Measurements from ENCODE around the gene TBX4. TPM values are rescaled to one million over a fixed set of nuclear protein-coding genes. Genes with fewer than 3 reads are reported as not detected.

The TBX4 gene
- total RNA-seq, 2 donors from 2014 or later, result not detected

DNA sequence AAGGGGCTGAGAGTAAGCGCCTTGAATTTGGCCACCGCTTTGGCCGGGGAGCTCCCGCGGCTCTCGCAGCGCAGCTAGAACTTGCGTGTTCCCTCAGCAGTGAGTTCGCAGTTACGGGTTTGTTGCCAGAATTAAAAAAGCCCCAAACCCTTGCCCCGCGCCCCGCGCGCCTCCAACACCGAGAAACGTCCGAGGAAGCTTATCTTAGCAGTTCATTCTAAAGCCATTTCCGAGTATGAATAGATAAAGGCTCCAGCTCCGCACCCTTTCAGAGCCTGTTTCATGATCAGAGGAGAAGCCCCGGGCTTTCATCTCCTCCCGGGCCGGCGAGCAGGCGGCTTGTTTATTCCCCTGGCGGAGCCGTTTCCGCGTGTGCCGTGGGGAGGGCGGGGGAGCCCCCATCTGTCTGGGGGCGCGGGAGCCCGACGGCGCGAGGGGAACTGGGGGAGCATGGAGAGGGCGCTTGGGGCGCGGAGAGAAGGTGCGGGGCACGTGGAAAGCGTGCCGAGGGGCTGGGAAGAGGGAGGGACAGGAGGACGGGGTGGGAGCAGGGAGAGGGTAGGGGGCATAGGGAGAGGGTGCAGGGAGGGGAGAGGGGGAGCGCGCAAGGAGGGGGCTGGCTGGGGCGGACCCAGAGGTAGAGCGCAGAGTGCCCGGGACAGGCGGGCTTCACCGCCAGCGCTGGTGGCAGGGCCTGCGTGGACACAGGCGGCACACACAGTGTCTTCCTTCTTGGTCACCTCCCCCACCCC is 9.9 kb downstream of the TBX4 start:
- DNase-seq, result peak; percentile 82
- Mint-ChIP-seq H3K27me3 (ENCODE audit: insufficient read depth) (peaks cover 95% of the 10 kb centered on the region), H3K4me3 (peak overlapping the region; percentile 46)

DNA sequence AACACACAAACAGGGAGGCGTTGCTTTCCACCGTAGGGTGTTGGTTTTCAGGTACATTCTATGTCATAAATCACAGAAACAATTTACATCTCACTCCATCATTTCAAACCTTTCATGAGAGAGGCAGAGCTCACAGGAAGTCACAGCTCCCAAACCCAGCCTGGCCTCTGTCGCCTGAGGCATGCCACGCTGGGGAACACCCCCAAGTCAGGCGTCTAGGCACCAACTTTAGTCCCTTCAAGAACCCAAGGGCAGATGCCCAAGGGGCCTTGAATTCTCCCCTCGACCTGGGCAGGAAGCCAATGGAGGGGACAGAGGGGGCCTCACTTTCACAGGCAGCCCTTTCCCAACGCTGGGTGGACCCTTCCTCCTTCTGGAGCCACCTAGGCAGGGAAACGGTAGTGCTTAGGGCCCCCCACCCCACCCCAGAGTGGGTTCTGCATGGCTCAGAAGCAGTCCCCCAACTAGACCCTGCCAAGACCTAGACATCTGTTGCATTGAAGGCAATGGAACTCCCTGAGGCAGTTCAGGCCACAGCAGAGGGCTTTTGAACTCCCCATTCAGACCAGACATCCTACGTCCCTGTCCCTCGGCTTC is 10.6 kb downstream of the TBX4 start:
- Mint-ChIP-seq H3K9me3 (no peaks in the 10 kb centered on the region), H3K27me3 (ENCODE audit: insufficient read depth) (peaks cover 90% of the 10 kb centered on the region), H3K4me1 (peaks cover 40% of the 10 kb centered on the region), H3K27ac (no peak overlapping the region), H3K36me3 (ENCODE audit: low read depth) (no peaks in the 10 kb centered on the region), H3K4me3 (peak overlapping the region; percentile 46)
- TF ChIP-seq, protein P1, sequence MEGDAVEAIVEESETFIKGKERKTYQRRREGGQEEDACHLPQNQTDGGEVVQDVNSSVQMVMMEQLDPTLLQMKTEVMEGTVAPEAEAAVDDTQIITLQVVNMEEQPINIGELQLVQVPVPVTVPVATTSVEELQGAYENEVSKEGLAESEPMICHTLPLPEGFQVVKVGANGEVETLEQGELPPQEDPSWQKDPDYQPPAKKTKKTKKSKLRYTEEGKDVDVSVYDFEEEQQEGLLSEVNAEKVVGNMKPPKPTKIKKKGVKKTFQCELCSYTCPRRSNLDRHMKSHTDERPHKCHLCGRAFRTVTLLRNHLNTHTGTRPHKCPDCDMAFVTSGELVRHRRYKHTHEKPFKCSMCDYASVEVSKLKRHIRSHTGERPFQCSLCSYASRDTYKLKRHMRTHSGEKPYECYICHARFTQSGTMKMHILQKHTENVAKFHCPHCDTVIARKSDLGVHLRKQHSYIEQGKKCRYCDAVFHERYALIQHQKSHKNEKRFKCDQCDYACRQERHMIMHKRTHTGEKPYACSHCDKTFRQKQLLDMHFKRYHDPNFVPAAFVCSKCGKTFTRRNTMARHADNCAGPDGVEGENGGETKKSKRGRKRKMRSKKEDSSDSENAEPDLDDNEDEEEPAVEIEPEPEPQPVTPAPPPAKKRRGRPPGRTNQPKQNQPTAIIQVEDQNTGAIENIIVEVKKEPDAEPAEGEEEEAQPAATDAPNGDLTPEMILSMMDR (conservative IDR thresholded peaks at IDR 0.05), result no peak
- Histone ChIP-seq H3K4me1 (ENCODE audit: control insufficient read depth, insufficient read depth, low read length) (peaks cover 2% of the 10 kb centered on the region), H3K4me3 (ENCODE audit: low read length) (no peak overlapping the region), H3K9me3 (ENCODE audit: control insufficient read depth, low read length) (no peaks in the 10 kb centered on the region), H3K27me3 (ENCODE audit: control insufficient read depth, insufficient read depth, low read length, poor library complexity, severe bottlenecking) (peaks cover 96% of the 10 kb centered on the region), H3K27ac (ENCODE audit: low read depth, low read length) (no peak overlapping the region), H3K9ac (ENCODE audit: extremely low read depth, low read length, poor library complexity, severe bottlenecking) (no peak overlapping the region), H3K36me3 (ENCODE audit: control insufficient read depth, insufficient read depth, low read length) (no peaks in the 10 kb centered on the region)
- 26 to 42% methylated on average over 5 to 10 of the region's 10 CpGs for WGBS, 2 experiments (ENCODE audit: insufficient coverage in 1 of 2, insufficient read length in 1 of 2)
- DNase-seq, result peak; percentile 82

More for the DNA sequence above, 9.9 kb downstream of the TBX4 start:
- peaks cover 42% of the 10 kb centered on the region for H3K4me1 Mint-ChIP-seq
- H3K36me3 ChIP-seq (ENCODE audit: control insufficient read depth, insufficient read depth, low read length), result no peaks in the 10 kb centered on the region
- peak overlapping the region; percentile 56 for H3K4me3 ChIP-seq (ENCODE audit: low read length)
- H3K27me3 ChIP-seq (ENCODE audit: control insufficient read depth, insufficient read depth, low read length, poor library complexity, severe bottlenecking), result peaks cover 100% of the 10 kb centered on the region
- TF ChIP-seq, protein P1 (conservative IDR thresholded peaks at IDR 0.05), result no peak
- no peaks in the 10 kb centered on the region for H3K9me3 ChIP-seq (ENCODE audit: control insufficient read depth, low read length)
- H3K9me3 Mint-ChIP-seq, result no peaks in the 10 kb centered on the region
- H3K9ac ChIP-seq (ENCODE audit: extremely low read depth, low read length, poor library complexity, severe bottlenecking), result no peak overlapping the region
- WGBS, 2 experiments (ENCODE audit: insufficient coverage in 1 of 2, insufficient read length in 1 of 2), result 1 to 3% methylated on average over 23 to 54 of the region's 55 CpGs
- no peaks in the 10 kb centered on the region for H3K36me3 Mint-ChIP-seq (ENCODE audit: low read depth)
- no peak overlapping the region for H3K27ac ChIP-seq (ENCODE audit: low read depth, low read length)
- no peak overlapping the region for H3K27ac Mint-ChIP-seq
- peaks cover 2% of the 10 kb centered on the region for H3K4me1 ChIP-seq (ENCODE audit: control insufficient read depth, insufficient read depth, low read length)

DNA sequence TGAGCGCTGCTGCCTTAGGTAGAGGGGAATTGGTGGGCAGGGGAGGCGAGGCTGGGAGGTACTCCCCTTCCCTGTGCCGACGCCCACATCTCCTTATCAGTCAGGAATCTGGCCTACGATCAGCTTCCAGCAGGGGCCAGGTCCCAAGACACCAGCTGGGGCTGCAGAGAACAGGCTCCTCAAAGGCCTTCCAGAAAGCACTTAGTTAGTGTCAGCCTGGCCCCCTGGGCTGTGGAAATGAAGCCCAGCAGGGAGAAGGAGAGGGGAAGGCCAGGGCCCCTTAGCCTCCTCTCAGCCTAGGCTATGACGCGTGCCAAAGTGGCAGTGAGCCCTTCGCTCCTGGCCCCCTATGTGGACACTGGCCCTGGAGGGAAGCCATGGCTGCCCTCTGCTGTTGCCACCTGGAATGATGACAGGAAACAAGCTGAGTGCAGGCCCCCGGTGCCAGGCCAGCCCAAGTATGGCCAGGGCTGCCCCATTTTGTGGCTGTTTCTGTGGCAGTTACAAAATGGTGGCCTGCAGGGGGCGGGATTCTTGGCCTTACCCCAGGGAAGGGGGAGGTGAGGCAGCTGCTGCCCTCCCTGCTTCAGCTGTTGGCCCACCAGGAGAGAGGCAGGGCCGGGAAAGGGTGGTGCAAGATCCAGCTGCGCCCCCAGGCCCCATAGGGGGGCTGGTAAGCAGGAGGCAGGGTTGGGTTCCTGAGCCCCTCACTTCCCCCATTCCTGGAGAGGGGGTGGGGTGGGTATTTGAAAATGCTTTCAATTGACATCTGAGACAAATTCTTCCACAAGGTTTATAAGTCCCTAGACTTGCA is 11.3 kb downstream of the TBX4 start:
- TF ChIP-seq, protein P1 (conservative IDR thresholded peaks at IDR 0.05), result peak; percentile 58
- H3K9me3 ChIP-seq (ENCODE audit: control insufficient read depth, low read length), result no peaks in the 10 kb centered on the region
- Mint-ChIP-seq H3K4me1 (peaks cover 35% of the 10 kb centered on the region), H3K36me3 (ENCODE audit: low read depth) (no peaks in the 10 kb centered on the region), H3K9me3 (no peaks in the 10 kb centered on the region), H3K27ac (no peak overlapping the region), H3K4me3 (no peak overlapping the region), H3K27me3 (ENCODE audit: insufficient read depth) (peaks cover 83% of the 10 kb centered on the region)
- 72 to 79% methylated on average over 5 to 12 of the region's 12 CpGs for WGBS, 2 experiments (ENCODE audit: insufficient coverage in 1 of 2, insufficient read length in 1 of 2)
- peaks cover 89% of the 10 kb centered on the region for H3K27me3 ChIP-seq (ENCODE audit: control insufficient read depth, insufficient read depth, low read length, poor library complexity, severe bottlenecking)
- DNase-seq, result peak; percentile 83
- no peak overlapping the region for H3K4me3 ChIP-seq (ENCODE audit: low read length)
- H3K36me3 ChIP-seq (ENCODE audit: control insufficient read depth, insufficient read depth, low read length), result no peaks in the 10 kb centered on the region
- peaks cover 4% of the 10 kb centered on the region for H3K4me1 ChIP-seq (ENCODE audit: control insufficient read depth, insufficient read depth, low read length)
- H3K9ac ChIP-seq (ENCODE audit: extremely low read depth, low read length, poor library complexity, severe bottlenecking), result no peak overlapping the region
- no peak overlapping the region for H3K27ac ChIP-seq (ENCODE audit: low read depth, low read length)

All from endodermal cell (in vitro differentiated cells).